NCI-H82 treated with DMSO at 0.1 percent for 48 hours (cell line): ENCODE results near the gene ZNF358.

Experiments
- DNase-seq: peaks from one replicate; lab custom pipeline; 2025; ENCODE audit not compliant: unreplicated experiment; lab: John Stamatoyannopoulos, UW

ZNF358 gene

GRCh38 chr19:7554990-7555864, 39.3 kb downstream of the ZNF358 start:
- no peak for DNase-seq

GRCh38 chr19:7556696-7557315, 40.9 kb downstream of the ZNF358 start:
- no peak for DNase-seq

- DNase-seq: no peak
These were observed 42.8 kb downstream of the ZNF358 start for GRCh38 chr19:7558667-7559066.

DNA sequence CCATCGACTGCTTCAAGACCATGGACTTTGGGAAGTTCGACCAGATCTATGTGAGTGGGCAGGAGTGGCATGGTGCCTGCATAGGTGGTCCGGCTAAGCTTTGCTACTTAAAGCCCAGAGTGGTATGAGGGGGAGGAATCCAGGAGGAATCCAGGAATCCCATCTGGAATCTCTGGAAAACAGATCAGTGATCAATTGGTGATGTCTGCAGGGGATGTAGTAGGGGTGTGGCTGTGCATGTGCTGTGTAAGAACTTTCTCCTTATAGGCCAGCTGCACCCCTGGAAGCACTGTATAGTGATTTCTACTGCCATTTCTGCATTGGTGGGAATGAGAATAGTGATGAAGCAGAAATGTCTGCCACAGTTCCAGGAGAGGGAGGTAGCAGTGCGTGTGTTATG, 43.2 kb downstream of the ZNF358 start:
- no peak for DNase-seq

GRCh38 chr19:7560255-7560654, 44.4 kb downstream of the ZNF358 start:
- DNase-seq: no peak

DNA sequence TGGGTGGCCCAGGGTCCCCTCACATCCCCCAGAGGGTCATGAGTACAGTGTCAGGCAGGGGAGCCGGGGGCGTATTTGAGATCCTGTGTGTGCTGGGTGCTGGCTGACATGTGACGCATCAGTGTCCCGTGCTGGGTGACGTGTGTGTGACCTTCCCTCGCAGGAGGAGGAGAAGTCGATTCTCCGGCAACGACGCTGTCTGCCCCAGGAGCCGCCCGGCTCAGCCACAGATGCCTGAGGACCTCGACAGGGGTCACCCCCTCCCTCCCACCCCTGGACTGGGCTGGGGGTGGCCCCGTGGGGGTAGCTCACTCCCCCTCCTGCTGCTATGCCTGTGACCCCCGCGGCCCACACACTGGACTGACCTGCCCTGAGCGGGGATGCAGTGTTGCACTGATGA, 45.4 kb downstream of the ZNF358 start:
- no peak for DNase-seq

GRCh38 chr19:7562646-7563393, 46.9 kb downstream of the ZNF358 start:
- DNase-seq: no peak

DNA sequence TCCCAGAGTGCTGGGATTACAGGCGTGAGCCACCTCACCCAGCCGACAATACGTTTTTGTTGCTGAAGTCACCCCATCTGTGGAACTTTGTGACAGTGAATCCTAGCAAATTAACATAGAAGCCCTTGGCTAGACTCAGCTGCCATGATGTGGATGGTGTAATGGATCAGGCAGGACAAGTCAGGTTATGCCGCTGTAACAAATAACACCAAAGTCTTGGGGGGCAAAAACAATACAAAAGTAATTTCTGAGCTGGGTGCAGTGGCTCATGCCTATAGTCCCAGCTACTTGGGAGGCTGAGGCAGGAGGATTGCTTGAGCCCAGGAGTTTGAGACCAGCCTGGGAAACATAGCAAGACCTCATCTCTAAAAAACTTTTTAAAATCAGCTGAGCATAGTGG, 49.0 kb downstream of the ZNF358 start:
- DNase-seq: no peak

DNA sequence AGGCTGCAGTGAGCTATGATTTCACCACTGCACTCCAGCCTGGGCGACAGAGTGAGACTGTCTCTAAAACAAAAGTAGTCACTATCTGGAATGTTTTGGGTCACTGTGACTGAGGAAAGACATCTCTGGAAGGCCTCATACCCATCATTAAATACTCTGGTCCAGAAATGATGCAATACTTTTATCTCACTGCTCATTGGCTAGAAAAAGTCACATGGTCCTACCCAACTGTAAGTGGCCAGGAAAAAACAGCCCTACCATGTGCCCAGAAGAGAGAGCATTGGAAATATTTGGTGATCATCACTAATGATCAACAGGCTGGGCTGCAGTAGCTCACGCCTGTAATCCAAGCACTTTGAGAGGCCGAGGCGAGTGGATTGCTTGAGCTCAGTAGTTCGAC, 49.4 kb downstream of the ZNF358 start:
- no peak for DNase-seq
